Upper lobe of left lung (tissue), 6 donors: ENCODE results near the gene CHCHD6. TPM values are rescaled to one million over a fixed set of nuclear protein-coding genes. Genes with fewer than 3 reads are reported as not detected.

Experiments used
- ATAC-seq, 2 donors: fragments of 200-7000 bp; cut with Tn5 transposase; one replicate each; pipeline ENCODE4 v1.9.1; 2022; ENCODE audit warnings: mild to moderate bottlenecking in 2 of 2, moderate library complexity in 2 of 2; ENCODE audit not compliant: low FRiP score in 2 of 2
- DNase-seq, 2 donors: peaks; one replicate each; pipeline ENCODE4 v3.0.0-alpha.2; 2019 to 2020
- H3K27ac ChIP-seq, 4 donors: fragments of 200-600 bp; sonication (generic); one replicate each; pipeline ENCODE4 v1.5.1; 2016 to 2019
- H3K27me3 ChIP-seq, 4 donors: fragments of 200-600 bp; sonication (generic); one replicate each; pipeline ENCODE4 v1.5.1; 2017 to 2019
- H3K36me3 ChIP-seq, 4 donors: fragments of 200-600 bp; sonication (generic); one replicate each; pipeline ENCODE4 v1.5.1; 2016 to 2019
- H3K4me1 ChIP-seq, 4 donors: fragments of 200-600 bp; sonication (generic); one replicate each; pipeline ENCODE4 v1.5.1; 2018 to 2019
- H3K4me3 ChIP-seq, 4 donors: fragments of 200-600 bp; sonication (generic); one replicate each; pipeline ENCODE4 v1.5.1; 2017 to 2019; ENCODE audit warnings: mild to moderate bottlenecking in 2 of 4, moderate library complexity in 1 of 4
- H3K9me3 ChIP-seq, 4 donors: fragments of 200-600 bp; sonication (generic); one replicate each; pipeline ENCODE4 v1.5.1; 2018 to 2019
- CTCF ChIP-seq, 6 experiments: fragments of 450-650 bp in 4 of 6; fragments of 200-600 bp in 2 of 6; sonication (generic) in 2 of 6; IDR thresholded peaks; one replicate each; pipeline ENCODE4 v1.5.1; 2016 to 2019; ENCODE audit warnings: antibody characterized with exemption in 6 of 6
- EP300 ChIP-seq, 4 donors: sonication (generic); formaldehyde crosslinking; IDR thresholded peaks; one replicate each; pipeline ENCODE4 v1.5.1; 2017; ENCODE audit warnings: antibody characterized with exemption in 4 of 4, control low read depth in 2 of 4
- POLR2A ChIP-seq, 4 donors: fragments of 450-650 bp; IDR thresholded peaks; one replicate each; pipeline ENCODE4 v1.5.1; 2016 to 2017; ENCODE audit warnings: antibody characterized with exemption in 4 of 4, mild to moderate bottlenecking in 2 of 4
- POLR2AphosphoS5 ChIP-seq, 2 donors: sonication (generic); formaldehyde crosslinking; IDR thresholded peaks; one replicate each; pipeline ENCODE4 v1.5.1; 2017; ENCODE audit warnings: antibody characterized with exemption in 2 of 2
- WGBS, 2 donors: methylation state at CpG; one replicate each; pipeline ENCODE4 v1.1.5; 2017 to 2018; 5-methylcytosine and 5-hydroxymethylcytosine counted together
- total RNA-seq, 6 donors: library from RNA; depleted of rRNA in 4 of 6; stranded (reverse); fragments of >200 nt in 4 of 6; gene quantifications; one replicate each; pipeline versions ENCODE4 v1.1.0 to v1.2.1, GENCODE V29; 2016 to 2021
- donor health status: DM: no; HTN: no; CAD: no; lungs with moderate emphysema.
- donor health status: DM: no; HTN: yes; CAD: no; lungs with severe emphysema.

CHCHD6 gene
- total RNA-seq, 6 donors from 2014 or later, result 16.6 to 35.6 (median 21.8) TPM

- no peak overlapping the region for H3K27ac ChIP-seq
- no peak for DNase-seq
- no peaks in the 10 kb centered on the region for H3K9me3 ChIP-seq
- no peaks in the 10 kb centered on the region for H3K27me3 ChIP-seq
- TF ChIP-seq CTCF (IDR thresholded peaks at IDR 0.05) (no peak), EP300 (IDR thresholded peaks at IDR 0.05) (no peak), POLR2A (IDR thresholded peaks at IDR 0.05) (no peak), POLR2AphosphoS5 (IDR thresholded peaks at IDR 0.05) (no peak)
- WGBS, 2 donors, result 93 to 96% methylated on average over 16 of the region's 16 CpGs
- no peaks in the 10 kb centered on the region for H3K36me3 ChIP-seq
- no peak for ATAC-seq
- H3K4me1 ChIP-seq, result no peaks in the 10 kb centered on the region
- no peak overlapping the region for H3K4me3 ChIP-seq
Observed at GRCh38 chr3:126859415-126860246, 155.6 kb downstream of the CHCHD6 start.

- Histone ChIP-seq H3K36me3 (no peaks in the 10 kb centered on the region), H3K27ac (no peak overlapping the region), H3K4me1 (no peaks in the 10 kb centered on the region), H3K27me3 (no peaks in the 10 kb centered on the region), H3K9me3 (no peaks in the 10 kb centered on the region), H3K4me3 (no peak overlapping the region)
- ATAC-seq (no peak), DNase-seq (no peak)
- WGBS, 2 donors, result 46 to 100% methylated on average over 1 of the region's 1 CpG
- TF ChIP-seq CTCF (IDR thresholded peaks at IDR 0.05) (no peak), EP300 (IDR thresholded peaks at IDR 0.05) (no peak), POLR2AphosphoS5 (IDR thresholded peaks at IDR 0.05) (no peak), POLR2A (IDR thresholded peaks at IDR 0.05) (no peak)
Observed at GRCh38 chr3:126865736-126866135, 161.7 kb downstream of the CHCHD6 start.

GRCh38 chr3:126866175-126866759 lies 162.2 kb downstream of the CHCHD6 start:
- no peak for TF ChIP-seq POLR2AphosphoS5 (IDR thresholded peaks at IDR 0.05)
- TF ChIP-seq EP300 (IDR thresholded peaks at IDR 0.05), result no peak
- TF ChIP-seq POLR2A (IDR thresholded peaks at IDR 0.05), result no peak
- TF ChIP-seq CTCF (IDR thresholded peaks at IDR 0.05), result no peak
- Histone ChIP-seq H3K36me3 (no peaks in the 10 kb centered on the region), H3K9me3 (no peaks in the 10 kb centered on the region), H3K27me3 (no peaks in the 10 kb centered on the region), H3K27ac (no peak overlapping the region), H3K4me3 (no peak overlapping the region), H3K4me1 (no peaks in the 10 kb centered on the region)
- ATAC-seq, result no peak
- 92 to 95% methylated on average over 3 of the region's 3 CpGs for WGBS, 2 donors
- DNase-seq, result no peak

GRCh38 chr3:126867190-126867862 lies 163.3 kb downstream of the CHCHD6 start:
- H3K4me3 ChIP-seq, result no peak overlapping the region
- no peak for DNase-seq
- WGBS, 2 donors, result 74 to 77% methylated on average over 4 of the region's 4 CpGs
- no peaks in the 10 kb centered on the region for H3K36me3 ChIP-seq
- H3K9me3 ChIP-seq, result no peaks in the 10 kb centered on the region
- H3K27me3 ChIP-seq, result no peaks in the 10 kb centered on the region
- no peaks in the 10 kb centered on the region for H3K4me1 ChIP-seq
- no peak for ATAC-seq
- TF ChIP-seq EP300 (IDR thresholded peaks at IDR 0.05) (no peak), POLR2A (IDR thresholded peaks at IDR 0.05) (no peak), CTCF (IDR thresholded peaks at IDR 0.05) (no peak), POLR2AphosphoS5 (IDR thresholded peaks at IDR 0.05) (no peak)
- H3K27ac ChIP-seq, result no peak overlapping the region
